NCI-H1417 treated with DMSO at 0.1 percent for 48 hours (cell line): ENCODE results near the gene MRC2.
"Not testable (repeated sequence)": the region's sequence is repeated elsewhere in the genome, so short reads cannot be mapped to it uniquely, and the experiment has no call there.

Experiments
- DNase-seq: peaks from one replicate; lab custom pipeline; 2025; lab: John Stamatoyannopoulos, UW

MRC2 gene

DNA sequence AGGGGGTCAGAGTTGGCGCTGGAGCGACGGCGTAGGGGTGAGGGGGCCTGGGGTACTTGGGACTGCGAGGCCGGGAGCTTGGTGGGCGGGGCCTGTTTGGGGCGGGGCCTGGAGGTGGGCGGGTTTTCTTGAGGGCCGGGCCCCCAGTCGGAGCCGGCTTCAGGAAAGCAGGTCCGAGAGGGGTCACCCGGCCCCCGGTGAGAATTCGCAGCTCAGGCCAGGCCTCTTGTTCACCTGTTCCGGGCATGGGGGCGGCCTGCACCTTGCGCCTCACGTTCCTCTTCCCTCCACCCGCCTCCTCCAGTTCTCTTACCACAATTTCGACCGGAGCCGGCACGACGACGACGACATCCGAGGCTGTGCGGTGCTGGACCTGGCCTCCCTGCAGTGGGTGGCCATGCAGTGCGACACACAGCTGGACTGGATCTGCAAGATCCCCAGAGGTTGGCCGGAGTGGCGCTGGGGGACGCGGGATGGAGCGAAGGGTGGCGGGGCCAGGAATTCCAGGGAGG is 52.5 kb downstream of the MRC2 start:
- DNase-seq = no peak

DNA sequence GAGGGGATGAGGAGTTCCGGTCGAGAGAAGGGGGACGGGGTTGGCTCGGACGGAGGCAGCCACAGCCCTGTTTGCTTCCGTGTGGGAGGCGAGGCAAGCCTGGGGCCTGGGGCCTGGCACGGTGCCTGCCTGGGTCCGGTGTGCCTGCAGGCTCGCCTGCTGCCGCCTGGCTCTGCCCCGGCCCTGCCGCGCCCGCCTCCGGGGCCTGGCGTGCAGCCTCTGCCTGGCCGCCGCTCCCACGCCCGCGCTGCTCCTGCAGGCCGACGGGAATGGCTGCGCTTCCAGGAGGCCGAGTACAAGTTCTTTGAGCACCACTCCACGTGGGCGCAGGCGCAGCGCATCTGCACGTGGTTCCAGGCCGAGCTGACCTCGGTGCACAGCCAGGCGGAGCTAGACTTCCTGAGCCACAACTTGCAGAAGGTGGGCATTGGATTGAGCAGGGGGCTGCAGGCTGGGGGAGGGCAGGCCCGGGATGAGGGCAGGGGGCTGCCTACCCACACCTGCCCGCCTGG is 53.1 kb downstream of the MRC2 start:
- DNase-seq = no peak

DNA sequence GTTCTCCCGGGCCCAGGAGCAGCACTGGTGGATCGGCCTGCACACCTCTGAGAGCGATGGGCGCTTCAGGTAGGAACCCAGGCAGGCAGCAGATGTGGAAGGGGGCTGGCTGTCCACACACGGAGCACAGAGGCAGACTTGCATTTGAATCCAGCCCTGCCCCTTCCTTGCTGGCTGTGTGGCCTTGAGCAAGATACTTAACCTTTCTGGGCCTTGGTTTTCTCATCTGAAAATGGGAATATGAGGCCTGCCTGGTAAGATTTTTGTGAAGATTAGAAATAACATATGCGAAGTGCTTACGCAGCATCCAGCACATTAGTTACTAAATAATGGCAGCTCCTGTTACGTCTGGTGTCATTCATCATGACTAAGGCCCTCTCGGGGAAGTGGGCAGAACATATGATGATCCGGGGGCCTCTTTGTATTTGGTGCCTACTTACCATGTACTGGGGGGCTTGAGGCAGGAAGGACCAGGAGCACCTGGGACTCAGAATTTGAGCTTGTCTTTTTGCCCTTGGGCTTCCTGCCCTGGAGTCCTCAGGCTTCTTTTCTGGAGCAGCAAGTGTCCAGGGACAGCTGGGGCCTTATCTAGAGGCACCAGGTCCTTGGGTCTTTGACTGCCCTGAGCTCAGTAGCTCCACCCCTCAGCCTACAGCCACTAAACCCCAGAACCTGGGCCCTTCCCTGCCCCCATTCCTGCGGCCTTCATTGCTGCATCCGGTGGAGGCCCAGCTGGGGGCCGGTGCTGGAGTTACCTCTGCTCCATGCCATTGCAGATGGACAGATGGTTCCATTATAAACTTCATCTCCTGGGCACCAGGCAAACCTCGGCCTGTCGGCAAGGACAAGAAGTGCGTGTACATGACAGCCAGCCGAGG is 53.8 kb downstream of the MRC2 start:
- no peak for DNase-seq

DNA sequence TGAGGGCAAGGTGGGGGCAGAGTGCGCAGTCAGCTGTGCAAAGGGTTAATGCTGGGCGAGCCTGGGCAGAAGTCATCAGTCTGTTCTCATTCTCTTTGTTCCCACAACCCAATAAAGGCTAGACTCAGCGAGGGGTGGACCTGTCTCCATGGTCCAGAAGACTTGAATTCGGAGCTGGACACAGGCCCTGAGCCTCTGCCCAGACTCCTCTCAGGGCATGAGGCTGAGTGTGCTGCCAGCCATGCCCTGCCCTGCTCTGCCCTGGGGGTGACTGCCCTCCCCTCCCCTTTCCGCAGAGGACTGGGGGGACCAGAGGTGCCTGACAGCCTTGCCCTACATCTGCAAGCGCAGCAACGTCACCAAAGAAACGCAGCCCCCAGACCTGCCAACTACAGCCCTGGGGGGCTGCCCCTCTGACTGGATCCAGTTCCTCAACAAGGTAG is 54.5 kb downstream of the MRC2 start:
- no peak for DNase-seq

DNA sequence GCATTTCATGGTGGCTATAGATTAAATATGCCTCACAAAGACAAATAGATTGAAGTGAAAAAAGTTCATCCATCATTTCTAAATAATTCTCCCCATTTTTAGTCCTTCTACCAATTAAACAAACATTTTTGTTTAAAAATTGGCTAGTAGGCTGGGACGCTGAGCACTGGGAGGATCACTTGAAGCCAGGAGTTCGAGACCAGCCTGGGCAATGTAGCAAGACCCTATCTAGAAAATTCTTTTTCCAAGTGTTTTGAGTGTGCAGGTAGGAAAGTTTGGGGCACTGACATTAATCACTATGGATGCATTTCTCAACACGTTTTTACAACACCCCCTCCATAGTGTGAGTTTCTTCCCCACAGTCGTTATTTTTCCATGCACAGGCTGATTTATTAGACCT is 56.7 kb downstream of the MRC2 start:
- DNase-seq = no peak

DNA sequence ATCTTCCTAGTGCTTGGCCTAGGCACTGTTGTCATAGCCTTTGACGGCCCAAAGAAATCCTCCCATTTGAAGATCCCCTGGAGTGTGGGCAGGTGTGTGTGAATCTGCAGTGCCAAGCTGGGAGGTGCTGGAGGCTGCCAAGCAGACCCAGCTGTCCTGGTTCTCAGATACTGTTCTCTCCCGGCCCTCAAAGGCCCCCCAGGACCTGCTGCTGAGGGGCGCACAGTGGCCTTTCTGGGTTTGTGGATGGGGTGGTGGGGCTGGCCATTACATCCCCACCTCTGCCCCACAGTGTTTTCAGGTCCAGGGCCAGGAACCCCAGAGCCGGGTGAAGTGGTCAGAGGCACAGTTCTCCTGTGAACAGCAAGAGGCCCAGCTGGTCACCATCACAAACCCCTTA is 60.5 kb downstream of the MRC2 start:
- no peak for DNase-seq

DNA sequence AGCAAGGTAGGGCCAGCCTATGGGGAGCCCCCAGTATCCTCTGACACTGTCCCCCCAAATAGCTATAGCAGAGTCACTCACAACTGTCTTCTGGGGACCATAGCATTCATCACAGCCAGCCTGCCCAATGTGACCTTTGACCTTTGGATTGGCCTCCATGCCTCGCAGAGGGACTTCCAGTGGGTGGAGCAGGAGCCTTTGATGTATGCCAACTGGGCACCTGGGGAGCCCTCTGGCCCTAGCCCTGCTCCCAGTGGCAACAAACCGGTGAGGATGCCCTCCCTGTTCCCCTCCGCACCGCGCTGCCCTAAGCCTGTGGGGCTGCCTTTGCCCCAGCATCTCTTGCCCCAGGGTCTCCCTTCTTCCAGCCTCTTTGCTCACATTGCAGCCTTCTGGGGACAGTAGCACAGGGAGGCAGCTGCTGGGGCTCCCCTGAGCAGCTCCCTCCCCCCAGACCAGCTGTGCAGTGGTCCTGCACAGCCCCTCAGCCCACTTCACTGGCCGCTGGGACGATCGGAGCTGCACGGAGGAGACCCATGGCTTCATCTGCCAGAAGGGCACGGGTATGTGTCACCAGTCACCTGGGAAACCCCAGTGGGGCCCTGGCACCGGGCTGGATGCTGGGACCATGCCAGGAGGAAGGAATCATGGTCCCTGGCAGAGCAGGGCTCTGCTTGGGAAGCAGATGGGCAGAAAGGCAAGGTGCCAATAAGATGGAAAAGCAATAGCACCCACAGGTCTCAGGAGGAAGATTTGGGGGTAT is 61.1 kb downstream of the MRC2 start:
- DNase-seq = no peak

DNA sequence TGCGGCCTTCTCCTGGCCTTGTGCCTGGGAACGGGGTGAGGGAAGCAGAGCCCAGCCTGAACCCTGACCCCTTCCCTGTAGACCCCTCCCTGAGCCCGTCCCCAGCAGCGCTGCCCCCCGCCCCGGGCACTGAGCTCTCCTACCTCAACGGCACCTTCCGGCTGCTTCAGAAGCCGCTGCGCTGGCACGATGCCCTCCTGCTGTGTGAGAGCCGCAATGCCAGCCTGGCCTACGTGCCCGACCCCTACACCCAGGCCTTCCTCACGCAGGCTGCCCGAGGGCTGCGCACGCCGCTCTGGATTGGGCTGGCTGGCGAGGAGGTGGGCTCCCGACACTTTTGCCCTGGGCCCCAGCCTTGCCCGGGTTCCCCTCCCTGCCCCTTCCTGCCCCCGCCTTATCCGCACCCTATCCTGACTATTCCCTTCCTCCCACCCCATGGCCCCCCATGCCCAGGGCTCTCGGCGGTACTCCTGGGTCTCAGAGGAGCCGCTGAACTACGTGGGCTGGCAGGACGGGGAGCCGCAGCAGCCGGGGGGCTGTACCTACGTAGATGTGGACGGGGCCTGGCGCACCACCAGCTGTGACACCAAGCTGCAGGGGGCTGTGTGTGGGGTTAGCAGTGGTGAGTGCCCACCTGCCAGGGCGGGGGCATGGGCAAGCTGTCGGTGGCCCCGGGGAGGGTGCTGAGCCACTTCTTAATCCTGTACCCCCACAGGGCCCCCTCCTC is 62.1 kb downstream of the MRC2 start:
- no peak for DNase-seq

DNA sequence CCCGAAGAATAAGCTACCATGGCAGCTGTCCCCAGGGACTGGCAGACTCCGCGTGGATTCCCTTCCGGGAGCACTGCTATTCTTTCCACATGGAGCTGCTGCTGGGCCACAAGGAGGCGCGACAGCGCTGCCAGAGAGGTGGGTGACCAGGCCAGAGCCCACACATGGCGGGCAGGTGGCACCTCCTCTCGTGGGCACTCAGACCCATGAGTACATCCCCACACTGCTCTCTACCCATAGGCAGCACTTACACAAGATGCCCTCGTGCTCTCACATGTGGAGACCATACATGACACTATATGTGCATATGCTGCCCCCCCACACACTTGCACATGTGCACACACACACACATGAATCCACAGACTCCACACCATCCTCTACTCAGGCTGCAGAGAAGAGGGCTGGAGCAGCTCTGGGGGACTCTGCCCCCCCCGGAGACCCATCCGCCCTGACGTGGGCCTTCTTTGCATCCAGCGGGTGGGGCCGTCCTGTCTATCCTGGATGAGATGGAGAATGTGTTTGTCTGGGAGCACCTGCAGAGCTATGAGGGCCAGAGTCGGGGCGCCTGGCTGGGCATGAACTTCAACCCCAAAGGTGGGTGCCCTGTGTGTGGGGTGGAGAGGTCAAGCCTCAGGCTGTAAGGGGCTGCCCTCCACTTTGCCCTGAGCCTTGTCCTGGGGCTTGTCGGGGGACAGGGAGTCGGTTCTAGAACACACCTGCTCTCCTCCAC is 62.9 kb downstream of the MRC2 start:
- DNase-seq = no peak

DNA sequence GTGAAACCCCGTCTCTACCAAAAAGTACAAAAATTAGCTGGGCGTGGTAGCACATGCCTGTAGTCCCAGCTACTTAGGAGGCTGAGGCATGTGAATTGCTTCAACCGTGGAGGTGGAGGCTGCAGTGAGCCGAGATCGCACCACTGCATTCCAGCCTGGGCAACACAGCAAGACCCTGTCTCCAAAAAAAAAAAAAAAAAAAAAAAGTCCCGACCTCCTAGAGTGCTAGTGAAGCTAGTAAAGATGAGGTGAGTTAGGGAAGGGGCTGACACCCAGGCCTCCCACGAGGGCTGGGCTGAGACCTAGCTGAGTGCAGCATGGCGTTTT is 64.1 kb downstream of the MRC2 start:
- not testable (repeated sequence) for DNase-seq

DNA sequence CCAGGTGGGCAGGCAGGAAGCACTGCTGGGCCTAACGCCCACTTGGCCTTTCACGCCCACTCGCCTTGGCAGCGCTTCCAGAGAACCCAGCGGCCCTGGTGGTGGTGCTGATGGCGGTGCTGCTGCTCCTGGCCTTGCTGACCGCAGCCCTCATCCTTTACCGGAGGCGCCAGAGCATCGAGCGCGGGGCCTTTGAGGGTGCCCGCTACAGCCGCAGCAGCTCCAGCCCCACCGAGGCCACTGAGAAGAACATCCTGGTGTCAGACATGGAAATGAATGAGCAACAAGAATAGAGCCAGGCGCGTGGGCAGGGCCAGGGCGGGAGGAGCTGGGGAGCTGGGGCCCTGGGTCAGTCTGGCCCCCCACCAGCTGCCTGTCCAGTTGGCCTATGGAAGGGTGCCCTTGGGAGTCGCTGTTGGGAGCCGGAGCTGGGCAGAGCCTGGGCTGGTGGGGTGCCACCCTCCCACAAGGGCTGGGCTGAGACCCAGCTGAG is 64.7 kb downstream of the MRC2 start:
- no peak for DNase-seq

DNA sequence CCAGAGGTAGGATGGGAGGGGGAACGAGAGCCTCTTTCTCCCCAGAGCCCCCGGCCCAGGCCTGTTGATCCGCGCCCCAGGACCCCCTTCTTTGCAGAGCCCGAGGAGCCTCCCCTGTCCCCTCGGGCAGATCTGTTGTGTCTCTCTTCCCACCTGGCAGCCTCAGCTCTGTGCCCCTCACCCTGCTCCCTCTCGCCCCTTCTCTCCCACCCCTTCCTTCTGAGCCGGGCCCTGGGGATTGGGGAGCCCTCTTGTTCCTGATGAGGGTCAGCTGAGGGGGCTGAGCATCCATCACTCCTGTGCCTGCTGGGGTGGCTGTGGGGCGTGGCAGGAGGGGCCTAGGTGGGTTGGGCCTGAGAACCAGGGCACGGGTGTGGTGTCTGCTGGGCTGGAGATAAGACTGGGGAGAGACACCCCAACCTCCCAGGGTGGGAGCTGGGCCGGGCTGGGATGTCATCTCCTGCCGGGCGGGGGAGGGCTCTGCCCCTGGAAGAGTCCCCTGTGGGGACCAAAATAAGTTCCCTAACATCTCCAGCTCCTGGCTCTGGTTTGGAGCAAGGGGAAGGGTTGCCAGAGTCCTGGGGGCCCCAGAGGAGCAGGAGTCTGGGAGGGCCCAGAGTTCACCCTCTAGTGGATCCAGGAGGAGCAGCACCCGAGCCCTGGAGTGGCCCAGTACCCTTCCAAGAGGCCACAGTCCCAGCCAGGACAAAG is 65.4 kb downstream of the MRC2 start:
- DNase-seq = no peak

DNA sequence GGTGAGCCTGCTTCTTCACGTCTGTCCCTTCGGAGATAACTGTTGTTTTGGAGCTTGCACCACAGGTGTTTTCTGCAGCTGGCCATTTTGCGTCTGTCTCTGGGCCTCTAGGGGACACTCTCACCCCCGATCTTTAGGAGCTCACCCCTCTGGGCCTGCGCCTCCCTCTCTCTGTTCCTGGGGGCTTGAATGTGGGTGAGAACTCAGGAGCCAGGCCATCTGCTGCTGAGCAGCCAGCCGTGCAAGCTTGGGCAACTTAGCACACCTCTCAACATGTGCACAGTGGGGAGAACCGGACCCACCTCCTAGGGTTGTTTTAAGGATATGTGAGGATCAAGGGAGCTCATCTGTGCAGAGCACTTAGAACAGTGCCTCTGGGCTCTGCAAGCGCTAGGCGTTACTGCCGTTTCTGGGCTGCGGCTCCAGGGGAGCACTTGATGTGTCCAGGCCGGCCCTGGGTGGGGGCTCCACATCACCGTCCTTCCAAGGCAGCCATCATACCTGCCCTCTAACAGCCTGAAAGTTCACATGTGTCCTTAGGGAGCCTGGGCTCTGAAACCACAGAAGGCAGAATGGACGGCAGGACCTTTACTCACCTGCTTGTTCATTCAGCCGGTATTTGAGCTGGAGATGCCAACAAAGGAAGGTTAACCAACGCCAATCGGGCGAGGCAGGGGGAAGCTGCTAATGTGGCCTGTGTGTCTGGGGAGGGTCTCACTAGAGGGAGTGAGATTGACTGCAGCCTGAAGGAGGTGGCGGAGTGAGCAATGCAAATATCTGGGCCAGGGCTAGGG is 66.3 kb downstream of the MRC2 start:
- DNase-seq = no peak

DNA sequence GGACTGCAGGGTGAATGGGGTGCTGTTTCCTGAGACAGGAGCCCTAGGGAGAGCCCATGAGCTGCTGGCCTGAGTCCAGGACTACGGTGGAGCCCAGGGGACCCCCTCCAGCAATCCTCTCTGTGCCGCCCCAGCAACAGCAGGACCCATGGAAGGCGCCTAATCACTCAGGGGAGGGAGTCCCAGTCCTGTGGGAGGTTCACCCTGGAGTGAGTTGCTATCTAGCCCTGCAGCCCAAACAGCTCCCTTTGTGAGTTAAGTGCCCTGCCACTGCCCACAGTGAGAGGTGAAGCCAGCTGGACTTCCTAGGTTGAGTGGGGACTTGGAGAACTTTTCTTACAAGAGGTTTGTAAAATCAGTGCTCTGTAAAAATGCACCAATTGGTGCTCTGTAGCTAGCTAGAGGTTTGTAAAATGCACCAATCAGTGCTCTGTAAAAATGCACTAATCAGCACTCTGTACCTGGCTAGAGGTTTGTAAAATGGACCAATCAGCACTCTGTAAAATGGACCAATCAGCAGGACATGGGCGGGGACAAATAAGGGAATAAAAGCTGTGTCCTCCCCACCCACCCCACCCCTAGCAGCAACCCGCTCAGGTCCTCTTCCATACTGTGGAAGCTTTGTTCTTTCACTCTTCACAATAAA is 67.7 kb downstream of the MRC2 start:
- DNase-seq = not testable (repeated sequence)

DNA sequence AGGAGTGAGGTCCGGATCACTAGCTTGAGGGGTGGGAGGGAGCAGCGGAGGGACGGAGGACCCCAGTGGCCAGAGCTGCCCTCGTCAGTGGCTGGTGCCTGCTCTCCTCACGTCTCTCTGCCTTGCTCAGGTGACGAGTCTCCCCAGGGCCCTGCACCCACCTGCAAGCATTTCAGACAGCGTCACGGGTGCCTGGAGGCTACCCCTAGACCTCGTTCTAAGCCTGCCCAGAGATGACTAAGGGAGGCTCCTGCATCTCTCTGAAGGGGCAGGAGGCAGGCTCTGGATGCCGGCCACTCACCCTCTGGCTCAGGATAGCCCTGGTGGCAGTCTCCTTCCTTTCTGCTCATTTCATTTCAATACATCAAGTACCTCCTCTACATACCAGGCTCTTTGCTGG is 68.8 kb downstream of the MRC2 start:
- DNase-seq = no peak

DNA sequence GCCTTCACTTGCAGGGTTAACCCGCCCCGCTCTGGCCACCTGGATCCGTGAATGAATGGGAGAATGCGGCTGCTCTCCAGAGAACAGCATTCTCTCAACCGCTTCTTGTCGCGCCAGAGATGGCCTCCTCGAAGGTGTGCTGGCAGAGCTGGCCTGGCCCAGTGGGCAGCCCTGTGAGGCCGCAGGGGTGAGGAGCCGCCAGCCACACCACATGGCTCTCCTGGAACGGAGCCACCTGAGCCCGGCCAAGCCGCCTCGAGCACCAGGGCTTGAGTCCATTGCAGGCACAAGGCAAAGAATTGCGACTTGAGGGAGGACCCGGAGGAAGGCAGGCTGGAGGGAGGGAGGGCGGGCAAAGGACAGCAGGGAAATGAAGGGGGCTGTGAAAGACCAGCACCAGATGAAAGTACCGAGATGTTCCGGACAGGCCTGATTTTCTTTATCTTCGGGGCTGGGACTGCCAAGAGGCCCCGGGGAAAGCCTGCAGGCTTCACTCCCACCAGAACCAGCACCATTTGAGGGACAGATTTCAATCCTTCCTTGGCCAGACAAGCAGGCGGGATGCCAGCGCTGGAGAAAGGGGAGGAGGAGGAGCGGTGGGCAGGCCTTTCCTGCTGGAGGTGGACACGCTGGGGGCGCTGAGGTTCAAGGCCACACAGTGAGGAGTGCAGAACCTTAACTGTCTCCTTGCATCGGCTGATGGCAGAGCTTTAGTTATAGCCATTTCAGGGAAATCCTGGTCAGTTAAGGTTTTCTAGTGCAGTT is 69.4 kb downstream of the MRC2 start:
- no peak for DNase-seq

DNA sequence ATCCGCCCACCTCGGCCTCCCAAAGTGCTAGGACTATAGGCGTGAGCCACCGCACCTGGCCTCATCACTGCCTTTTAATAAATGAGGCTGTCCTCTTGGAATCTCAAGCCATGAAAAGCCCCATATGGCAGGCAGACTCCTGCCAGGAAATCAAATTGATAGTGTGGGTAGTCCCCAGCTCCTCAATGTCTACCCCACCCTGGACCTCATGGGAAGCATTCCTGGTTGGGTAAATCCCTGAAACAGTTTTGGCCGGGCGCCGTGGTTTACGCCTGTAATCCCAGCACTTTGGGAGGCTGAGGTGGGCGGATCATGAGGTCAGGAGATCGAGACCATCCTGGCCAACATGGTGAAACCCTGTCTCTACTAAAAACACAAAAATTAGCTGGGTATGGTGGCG is 71.0 kb downstream of the MRC2 start:
- DNase-seq = not testable (repeated sequence)

DNA sequence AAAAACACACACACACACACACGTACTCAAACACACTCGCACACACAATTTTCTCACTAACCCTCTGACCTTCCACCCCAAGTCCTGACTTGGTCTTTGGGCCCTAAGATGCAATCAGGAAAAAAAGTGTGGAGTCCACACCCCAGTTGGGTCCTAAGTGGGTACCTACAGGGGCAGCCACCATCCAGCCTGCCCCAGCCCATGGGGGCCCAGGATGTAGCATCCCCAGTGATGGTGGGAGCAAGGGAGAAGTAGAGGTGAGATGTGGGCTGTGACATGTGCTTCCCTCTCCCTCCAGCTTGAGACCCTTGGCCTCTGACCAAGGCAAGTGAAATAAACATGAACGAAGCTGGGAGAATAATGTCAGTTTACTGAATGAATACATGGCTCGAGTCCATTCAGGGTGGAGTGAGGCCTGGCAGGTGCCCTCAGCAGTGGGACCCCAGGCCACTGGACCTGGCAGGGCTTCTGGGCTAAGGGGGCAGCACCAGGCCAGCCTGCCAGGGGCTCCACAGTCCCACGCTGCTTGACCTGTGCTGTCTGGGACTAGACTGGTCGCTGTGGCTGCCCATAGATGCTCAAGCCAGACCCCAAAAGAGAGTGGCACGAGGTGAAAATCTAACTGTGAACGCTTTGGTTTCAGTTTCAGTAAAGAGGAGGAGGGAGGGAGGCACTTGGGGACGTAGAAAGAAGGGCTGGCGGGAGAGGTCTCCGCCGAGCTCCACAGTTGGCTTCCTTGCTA is 73.7 kb downstream of the MRC2 start:
- DNase-seq = no peak
